NCI-H2171 (cell line): ENCODE measurements around the gene CAMK2N2.

Source experiments
- DNase-seq: peaks from one replicate; lab custom pipeline; 2025; lab: John Stamatoyannopoulos, UW

CAMK2N2 gene

GRCh38 chr3:184240384-184241140 is 20.8 kb downstream of the CAMK2N2 start:
- no peak for DNase-seq

- no peak for DNase-seq
These were observed 21.6 kb downstream of the CAMK2N2 start for GRCh38 chr3:184239708-184240107.

- DNase-seq = no peak
These were observed 22.1 kb downstream of the CAMK2N2 start for GRCh38 chr3:184239221-184239620.

GRCh38 chr3:184238246-184238818 is 23.0 kb downstream of the CAMK2N2 start:
- no peak for DNase-seq

GRCh38 chr3:184237807-184238206 is 23.5 kb downstream of the CAMK2N2 start:
- DNase-seq = no peak

GRCh38 chr3:184237211-184237610 is 24.1 kb downstream of the CAMK2N2 start:
- no peak for DNase-seq

- no peak for DNase-seq
These were observed 24.7 kb downstream of the CAMK2N2 start for GRCh38 chr3:184236636-184237035.

GRCh38 chr3:184236033-184236410 is 25.3 kb downstream of the CAMK2N2 start:
- DNase-seq = no peak

- peak; percentile 93 for DNase-seq
These were observed 25.8 kb downstream of the CAMK2N2 start for GRCh38 chr3:184235381-184236032.

GRCh38 chr3:184234671-184235380 is 26.5 kb downstream of the CAMK2N2 start:
- DNase-seq = no peak

- DNase-seq = no peak
These were observed 27.1 kb downstream of the CAMK2N2 start for GRCh38 chr3:184234224-184234623.

GRCh38 chr3:184233127-184233843 is 28.1 kb downstream of the CAMK2N2 start:
- no peak for DNase-seq

GRCh38 chr3:184231671-184232070 is 29.7 kb downstream of the CAMK2N2 start:
- no peak for DNase-seq

- peak; percentile 51 for DNase-seq
These were observed 30.5 kb downstream of the CAMK2N2 start for GRCh38 chr3:184230603-184231528.

GRCh38 chr3:184230081-184230602 is 31.2 kb downstream of the CAMK2N2 start:
- DNase-seq = peak; percentile 82

GRCh38 chr3:184229394-184230080 is 31.8 kb downstream of the CAMK2N2 start, which contains the start of gene VWA5B2:
TSS of gene VWA5B2 (plus strand) at chr3:184229585. CDS start at chr3:184230529, 944 bp downstream.
- DNase-seq = peak; percentile 81

GRCh38 chr3:184228376-184229137 is 32.8 kb downstream of the CAMK2N2 start:
- DNase-seq = no peak

GRCh38 chr3:184227481-184227935 is 33.8 kb downstream of the CAMK2N2 start:
- no peak for DNase-seq

- no peak for DNase-seq
These were observed 37.4 kb downstream of the CAMK2N2 start for GRCh38 chr3:184223946-184224345.
